GOT3 (cell line): ENCODE measurements around the gene UBASH3A.

Experiments used
- DNase-seq: peaks from one replicate; lab custom pipeline; 2025; ENCODE audit warnings: mixed read lengths; lab: John Stamatoyannopoulos, UW

Gene UBASH3A

DNA sequence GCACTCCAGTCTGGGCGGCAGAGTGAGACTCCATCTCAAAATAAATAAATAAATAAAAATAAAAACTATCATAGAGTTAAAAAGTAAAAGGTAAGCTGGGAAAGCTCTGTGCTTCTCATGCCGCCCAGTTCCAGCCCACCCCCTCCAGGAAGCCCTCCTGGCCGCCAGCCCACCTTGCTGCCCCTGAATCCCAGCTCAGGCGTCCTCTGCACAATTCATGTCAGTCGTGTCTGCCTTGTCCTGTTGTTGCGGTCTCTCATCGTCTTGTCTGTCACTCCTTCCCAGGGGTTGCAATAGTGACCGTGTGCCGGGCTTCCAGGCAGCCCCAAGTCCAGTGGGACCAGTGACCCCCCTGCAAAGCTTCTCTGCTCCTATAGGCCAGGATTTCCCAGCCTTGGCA lies 48.2 kb downstream of the UBASH3A start:
- DNase-seq, result no peak

DNA sequence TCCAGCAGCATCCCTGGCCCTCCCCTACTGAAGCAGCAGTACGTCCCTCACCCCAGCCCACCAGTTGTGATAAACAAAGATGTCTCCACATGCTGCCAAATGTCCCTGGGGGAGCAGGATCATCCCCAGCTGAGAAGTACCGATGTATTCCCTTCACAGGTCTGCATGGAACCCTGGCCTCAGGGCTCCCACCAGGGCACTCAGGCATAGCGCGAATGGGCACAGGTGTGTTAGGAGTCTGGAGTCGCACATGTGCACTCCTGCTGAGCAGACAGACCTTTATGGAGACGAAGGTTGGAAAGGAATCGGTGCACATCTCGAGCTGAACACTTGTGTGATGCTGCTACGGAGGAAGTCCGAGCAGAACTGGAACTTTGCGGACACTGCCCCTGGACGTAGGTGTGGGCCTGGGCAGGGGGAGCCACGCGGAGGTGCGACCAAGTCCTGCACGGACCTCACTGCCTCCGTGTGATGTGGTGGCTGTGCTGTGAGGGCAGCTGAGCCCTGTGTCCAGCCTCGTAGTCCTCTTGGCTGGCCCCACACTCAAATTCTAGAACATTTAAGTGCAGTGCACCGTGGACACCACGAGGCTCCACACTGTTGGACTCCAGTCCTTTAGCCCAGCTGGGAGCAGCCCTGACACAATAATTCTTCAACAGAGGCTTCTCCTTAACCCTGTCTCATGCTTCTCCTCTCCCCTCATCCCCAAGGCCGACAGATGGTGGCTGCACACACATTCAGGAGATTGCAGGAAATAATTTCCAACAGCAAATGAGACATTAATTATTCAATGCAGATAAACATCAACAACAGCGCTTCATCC lies 48.9 kb downstream of the UBASH3A start:
- no peak for DNase-seq

DNA sequence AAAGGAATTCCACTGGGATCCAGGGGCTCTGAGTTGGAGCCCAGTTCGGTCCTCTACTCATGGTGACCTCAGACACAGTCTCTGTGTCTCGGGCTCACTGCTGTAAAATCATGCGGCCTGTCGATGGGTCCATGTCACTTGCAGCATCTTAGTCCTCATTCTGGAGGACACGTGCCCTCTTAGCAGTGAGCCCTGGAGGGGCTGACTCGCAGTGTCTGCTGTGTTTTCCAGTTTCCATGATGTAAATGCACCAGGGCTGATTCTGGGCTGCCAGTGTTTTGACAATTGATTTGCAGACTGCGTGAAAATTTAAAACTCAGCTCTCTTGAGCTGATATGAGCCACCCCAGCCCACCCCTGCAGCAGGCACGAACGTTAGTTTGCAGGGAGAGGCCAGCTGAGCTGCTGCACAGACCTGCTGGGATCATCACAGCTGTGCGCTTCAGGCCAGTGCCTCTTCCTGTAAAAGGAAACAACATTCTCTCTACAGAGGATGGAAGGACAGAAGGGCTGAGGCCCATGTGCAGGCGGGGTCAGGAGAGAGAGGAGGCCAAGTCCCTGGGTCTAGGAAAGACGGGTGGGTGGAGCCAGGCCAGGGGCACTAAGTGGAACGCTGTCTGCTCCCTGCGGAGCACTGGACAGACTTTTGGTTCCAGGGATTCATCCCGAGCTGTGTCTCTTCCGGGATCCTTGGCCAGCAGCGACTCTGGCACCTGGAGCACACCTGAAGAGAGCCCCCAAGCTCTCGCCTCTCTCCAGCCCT lies 49.7 kb downstream of the UBASH3A start:
- no peak for DNase-seq

GRCh38 chr21:42453986-42454570 lies 50.4 kb downstream of the UBASH3A start:
- DNase-seq, result no peak

DNA sequence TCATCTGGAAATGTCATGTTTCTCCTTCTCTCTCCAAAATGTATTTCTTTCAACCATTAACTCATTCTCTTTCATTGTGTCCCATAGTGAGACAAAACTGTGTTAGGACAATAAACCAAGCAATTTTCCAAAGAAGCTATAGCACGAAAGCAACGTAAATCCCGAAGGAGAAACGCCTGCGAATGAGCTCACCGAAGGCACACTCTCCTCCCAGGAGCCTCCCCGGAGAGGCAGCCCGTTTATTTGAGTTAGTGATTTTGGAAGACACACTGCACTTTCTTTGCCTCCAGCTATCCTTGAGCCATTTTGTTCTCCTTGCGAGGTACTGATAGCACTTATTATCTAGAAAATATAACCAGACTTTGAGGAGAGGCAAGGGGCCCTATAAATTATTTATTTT lies 51.1 kb downstream of the UBASH3A start:
- DNase-seq, result no peak

DNA sequence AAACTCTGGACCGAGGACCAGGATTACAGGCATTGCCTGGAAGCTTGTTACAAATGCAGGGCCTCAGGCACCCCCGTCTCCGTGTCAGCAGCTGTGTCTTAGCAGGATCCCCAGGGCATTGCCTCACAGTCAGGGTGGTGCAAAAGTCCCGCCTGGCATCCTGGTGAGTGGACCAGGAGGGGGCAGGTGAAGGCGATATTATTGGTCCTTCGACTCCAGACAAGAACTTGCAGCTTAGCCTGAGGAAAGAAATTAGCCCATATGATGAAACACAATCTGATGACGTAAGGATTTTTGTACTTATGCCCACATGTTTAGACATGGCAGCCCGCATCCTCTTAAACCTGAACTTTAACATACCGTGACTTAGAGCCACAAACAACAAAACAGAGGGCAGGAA lies 51.5 kb downstream of the UBASH3A start:
- no peak for DNase-seq

DNA sequence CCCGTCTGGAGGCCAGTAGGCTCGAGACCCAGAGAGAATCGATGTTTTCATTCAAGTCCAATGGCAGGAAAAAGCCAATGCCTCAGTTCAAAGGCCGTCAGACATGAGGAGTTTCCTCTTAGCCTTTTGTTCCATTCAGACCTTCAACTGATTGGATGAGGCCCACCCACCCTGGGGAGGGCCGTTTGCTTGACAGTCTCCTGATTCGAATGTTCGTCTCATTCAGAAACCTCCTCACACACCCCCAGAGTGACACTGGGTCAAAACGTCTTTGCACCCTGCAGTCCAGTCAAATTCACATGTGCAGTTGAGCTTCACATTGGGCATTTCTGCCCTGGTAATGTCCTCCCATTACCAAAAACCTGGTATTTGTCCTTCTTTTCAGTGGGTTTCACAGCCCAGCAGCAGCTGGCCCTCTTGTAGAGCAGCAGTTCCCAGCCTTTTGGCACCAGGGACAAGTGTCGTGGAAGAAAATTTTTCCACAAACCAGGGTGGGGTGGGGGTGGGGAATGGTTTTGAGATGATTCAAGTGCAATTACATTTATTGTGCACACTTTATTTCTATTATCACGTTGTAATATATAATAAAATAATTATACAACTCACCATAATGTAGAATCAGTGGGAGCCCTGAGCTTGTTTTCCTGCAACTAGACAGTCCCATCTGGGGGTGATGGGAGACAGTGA lies 52.2 kb downstream of the UBASH3A start:
- no peak for DNase-seq

GRCh38 chr21:42456457-42456856 lies 52.8 kb downstream of the UBASH3A start:
- no peak for DNase-seq

DNA sequence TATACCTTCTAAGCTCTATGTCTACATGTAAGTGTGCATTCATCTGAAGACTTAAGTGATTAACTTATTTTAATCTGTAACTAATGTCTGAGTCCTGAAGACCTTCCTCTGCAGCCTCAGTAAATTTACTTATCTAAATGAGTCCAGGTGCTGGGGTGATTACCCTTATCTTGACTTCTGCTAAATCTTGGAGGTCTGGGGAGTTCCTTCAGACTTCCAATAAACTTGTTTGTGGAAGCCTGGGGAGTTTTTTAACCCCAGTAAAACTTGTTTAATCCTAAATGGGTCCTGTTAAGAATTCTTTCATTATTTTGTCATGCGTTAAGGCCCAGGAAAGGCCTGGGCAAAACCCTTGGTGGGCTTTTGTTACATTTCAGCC lies 55.4 kb downstream of the UBASH3A start:
- DNase-seq, result no peak

DNA sequence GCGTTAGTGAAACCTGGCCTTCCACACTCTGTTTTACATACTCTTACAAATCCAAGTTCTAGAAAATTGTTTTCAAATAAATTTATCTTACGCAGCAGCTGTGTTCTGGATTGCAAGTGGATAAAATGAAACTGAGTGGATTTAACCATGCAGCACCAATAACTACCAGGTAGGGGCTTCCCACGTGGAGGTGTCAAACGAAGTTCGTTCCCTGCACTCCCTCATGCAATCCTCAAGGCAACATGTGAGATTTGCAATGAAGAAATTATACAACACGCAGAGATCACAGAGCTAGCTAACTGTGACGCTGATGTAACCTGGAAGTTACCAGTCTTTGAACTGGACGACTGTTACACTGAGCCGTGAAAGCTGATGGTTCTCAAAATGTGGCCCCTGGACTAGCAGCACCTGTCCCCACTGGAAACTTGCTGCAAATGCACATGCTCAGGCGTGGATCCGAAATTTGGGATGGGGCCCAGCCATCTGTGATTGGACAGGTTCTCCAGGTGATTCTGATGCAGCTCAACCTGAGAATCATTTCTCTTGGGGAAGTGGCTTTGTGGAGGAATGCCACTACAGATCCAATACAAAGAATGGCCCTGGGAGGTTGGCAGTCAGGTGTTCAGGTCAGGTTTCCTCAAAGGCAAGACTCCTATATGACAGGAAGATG lies 56.0 kb downstream of the UBASH3A start:
- no peak for DNase-seq

DNA sequence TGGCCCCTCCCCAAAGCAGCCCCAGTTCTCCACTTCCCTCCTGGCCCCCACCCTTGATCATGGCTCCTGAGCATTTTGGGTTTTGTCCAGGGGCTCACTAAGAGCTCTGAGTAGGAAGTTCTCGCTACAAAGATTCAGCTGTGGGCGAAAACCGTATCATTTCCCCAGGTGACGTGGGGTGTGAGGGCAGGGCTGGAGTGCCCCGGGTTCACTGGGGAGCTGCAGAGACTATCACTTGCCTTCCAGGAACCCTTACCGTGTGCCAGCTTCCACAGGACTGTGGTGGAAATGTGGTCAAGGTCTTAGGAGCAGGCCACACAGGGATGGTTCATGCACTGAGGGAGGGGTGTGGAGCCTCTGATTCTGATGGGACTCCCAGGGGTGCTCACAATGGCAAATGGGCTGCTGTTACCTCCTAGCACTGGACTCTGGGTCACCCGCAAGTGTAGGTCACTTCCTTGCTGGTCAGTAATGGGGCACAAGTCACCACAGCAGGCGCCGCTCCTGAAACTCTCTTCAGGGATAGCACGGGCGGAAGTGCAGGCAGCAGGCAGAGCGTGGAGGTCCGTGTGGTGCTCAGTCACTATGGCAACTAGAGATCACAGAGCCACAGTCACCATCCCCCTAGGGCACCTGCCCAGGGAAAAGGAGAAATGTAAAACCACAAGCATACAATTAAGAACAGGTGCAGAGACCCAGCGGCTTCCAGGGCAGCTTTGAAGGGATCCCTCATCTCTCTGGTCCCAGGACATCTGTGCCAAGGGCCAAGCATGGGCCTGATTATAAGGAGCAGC lies 56.9 kb downstream of the UBASH3A start:
- no peak for DNase-seq

DNA sequence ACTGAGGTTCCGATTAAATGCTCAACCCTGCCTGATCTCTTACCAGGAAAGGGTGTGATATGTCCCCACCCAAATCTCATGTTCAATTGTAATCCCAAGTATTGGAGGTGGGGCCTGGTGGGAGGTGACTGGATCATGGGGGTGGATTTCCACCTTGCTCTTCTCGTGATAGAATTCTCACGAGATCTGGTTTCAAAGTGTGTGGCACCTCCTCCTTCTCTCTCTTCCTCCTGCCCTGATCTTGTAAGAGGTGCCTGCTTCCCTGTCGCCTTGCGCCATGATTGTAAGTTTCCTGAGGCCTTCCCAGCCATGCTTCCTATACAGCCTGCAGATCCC lies 57.5 kb downstream of the UBASH3A start:
- DNase-seq, result no peak

GRCh38 chr21:42461881-42462877 lies 58.5 kb downstream of the UBASH3A start:
- no peak for DNase-seq

- DNase-seq, result no peak
Measured at GRCh38 chr21:42463861-42464515, 60.3 kb downstream of the UBASH3A start.

DNA sequence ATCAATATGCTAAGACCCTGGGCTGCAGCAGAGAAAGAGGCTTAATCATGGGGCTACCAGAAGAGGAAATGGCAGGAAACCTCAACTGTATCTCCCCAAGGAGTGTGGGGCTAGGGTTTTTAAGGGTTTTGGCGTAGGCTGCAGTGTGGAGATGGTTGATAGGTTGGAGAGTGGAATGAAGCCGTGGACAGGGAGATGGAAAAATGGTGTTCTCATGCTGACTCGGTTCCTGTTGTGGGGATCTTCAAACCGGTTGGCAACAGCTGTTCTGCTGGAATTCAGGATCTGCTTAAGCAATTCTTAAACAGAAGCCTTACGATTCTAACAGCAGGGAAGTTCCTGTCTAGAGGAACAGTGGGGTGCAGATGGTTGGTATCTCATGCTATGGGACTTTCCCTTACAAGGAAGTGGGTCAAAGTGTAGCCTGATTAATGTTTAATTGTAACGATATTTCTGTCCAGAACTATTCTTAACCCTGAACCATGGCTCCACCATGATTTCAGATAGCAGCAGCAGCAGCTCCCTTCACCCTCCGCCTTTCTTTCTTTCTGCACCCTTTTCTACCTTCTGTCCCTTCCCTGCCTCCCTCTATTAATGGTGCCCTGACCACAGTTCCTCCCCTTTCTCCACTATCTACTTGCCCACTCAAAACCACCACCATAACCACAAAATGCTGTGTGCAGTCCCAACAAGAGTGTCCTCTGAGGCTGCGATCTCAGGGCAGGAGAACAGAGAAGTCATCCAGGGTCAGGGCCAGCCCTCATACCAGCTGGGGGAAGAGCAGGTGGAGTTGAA lies 61.5 kb downstream of the UBASH3A start:
- no peak for DNase-seq

- DNase-seq, result no peak
Measured at GRCh38 chr21:42465803-42466127, 62.1 kb downstream of the UBASH3A start.

- no peak for DNase-seq
Measured at GRCh38 chr21:42466700-42467099, 63.0 kb downstream of the UBASH3A start.

- DNase-seq, result no peak
Measured at GRCh38 chr21:42467140-42467983, 63.7 kb downstream of the UBASH3A start.
